GM19023 (cell line): ENCODE results near the gene ZNF593OS.

Experiments used
- ATAC-seq: cut with Tn5 transposase; IDR thresholded peaks from one replicate; pipeline ENCODE4 v1.9.1; 2021; ENCODE audit warnings: mild to moderate bottlenecking, moderate library complexity; ENCODE audit not compliant: unreplicated experiment

The ZNF593OS gene

DNA sequence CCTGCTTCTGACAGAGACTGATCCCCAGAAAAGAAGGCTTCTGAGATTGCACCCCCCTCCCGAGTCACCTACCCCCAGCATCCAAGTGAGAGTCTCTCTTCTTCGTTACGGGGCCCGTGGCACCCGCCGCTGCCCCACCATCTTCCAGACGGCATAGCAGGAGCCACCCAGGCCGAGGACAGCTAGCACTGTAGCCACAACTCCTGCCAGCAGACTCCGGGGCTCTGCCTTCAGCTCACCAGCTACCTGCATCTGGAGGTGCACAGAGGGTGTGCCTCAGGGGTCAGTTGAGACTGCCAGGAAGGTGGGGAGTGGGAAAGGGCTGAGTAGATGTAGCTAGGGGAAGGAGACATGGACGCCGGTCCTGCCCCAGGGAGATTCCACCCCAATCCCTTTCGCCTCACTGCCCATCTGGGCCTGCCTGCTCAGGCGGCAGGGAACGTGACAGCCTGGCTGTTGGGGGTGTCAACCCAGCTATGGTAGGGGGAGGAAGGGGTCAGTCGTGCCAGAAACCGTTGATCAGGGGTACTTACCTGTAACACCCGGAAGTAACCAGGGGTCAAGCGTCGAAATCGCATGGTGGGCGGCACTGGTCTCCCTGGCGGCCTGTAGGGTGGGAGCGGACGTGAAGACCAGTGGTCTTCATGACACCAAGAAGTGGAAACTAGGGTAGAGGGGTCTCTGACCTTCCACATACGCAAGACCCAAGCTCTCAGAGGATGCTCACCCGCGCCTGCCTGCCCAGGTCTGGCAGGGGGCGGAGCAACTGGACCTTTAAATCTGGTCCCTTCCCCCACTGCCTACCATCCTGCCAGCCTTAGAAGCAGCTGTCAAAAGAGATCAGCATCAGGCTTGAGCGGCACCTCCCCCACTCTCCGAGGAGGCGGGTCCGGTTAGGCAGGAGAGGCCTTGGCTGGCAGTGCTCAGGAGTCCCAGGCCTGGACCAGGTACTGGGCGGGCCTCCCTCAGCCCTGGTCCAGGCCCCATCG, at the start of gene ZNF593OS:
ZNF593OS (minus strand) TSS at position 749 of the 989 bp plus-strand sequence; CDS start at position 578, 171 bp downstream.
- no peak for ATAC-seq

DNA sequence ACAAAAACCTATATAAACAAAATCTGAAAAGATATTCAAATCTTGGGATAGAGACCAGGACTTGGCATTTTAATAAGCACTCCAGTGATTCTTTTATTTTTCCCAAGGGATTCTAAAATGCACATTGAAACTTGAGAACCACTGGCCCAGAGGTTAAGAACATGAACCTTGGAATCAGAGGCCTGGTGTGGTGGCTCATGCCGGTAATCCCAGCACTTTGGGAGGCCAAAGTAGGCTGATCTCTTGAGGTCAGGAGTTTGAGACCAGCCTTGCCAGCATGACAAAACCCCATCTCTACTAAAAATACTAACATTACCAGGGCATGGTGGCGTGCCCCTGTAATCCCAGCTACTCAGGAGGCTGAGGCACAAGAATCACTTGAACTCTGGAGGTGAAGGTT, 49.5 kb upstream of the ZNF593OS start:
- ATAC-seq = no peak

DNA sequence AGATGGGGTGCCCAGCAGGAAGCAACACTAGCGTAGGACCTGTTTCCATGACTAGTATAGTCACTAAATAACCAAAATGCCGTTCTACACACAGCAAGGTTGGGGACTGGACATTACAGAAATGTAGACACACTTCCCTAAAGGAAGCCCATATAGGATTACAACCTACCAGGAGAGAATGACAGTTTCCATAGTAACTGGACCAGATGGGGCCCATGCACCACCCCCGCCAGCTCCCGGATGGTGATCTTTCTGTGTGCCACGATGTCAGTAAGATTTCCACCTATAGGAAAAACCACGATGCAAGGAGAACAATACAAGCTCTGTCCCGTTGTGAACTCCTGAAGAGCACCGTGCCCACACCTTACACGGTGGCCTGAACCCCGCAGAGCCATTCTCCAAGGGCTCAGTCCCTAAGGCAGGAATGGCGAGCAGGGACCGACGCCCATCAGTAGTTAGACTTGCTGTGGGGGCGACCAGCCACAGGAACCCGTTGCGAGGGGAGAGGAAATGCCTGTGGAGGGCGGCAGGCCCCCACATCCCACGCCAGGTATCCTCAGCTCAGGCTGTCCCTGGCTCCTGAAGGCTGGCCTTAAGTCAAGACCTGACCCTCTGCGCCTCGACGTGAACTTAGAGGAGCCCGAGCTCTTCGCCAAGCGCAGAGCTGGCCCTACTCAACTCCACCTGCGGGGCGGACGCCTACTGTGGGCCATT, 48.7 kb upstream of the ZNF593OS start:
- ATAC-seq = no peak

DNA sequence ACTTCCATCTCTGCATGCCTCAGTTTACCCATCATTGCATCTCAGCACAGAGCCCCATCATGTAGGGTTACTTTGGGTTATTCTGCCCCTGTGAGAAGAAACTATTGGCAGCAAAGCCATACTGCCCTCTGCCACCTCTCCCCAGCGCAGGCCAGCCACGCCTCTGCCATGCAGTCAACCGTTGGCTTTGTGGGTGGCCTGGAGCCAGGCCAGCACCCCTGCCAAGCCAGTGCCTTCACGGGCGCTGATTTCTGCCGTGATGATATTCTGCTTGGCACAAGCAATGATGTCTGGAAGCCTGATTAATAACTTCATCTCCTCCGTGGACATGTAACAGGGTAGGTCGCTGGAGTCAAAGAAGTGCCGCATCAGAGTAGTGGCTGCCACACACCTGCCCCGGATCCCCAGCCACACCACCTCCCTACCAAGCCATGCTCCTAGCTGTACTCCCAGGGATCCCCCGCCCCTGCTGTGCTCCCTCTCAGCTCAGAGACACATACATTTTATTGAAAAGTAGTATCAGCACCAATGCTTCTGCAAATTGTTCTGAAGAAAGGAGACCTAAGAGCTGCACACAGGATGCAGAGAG, 47.4 kb upstream of the ZNF593OS start:
- no peak for ATAC-seq

DNA sequence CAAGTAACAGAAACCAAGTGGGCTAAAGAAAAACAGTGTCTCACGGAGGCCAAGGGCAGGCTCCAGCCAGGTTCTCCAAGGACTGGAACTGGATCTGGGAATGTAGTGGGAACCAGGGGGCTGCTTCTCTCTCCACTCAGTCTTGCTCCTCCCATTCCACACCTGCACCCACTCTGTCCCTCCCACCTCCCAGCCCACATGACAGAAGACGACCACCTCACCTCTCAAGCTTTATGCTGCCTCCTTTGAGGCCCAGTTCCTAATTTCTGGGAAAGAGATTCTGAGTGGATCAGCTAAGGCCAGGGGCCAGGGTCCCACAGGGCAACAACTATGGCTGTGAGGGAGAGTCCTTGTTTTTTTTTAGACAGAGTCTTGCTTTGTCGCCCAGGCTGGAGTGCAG, 43.6 kb upstream of the ZNF593OS start:
- no peak for ATAC-seq

DNA sequence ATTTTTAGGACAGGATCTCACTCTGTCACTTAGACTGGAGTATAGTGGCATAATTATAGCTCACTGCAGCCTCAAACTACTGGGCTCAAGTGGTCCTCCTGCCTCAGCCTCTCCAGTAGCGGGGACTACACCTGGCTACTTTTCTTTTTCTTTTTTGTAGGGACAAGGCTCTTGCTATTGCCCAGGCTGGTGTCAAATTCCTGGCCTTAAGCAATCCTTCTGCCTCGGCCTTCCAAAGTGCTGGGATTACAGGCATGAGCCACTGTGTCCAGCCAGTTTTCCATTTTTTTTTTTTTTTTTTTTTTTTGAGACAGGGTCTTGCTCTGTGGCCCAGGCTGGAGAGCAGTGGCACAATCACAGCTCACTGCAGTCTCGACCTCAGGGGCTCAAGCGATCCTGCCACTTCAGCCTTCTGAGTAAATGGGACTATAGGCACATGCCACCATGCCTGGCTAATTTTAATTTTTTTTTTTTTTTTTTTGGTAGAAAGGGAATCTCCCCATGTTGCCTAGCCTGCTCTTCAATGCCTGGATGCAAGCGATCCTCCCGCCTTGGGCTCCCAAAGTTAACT, 41.8 kb upstream of the ZNF593OS start:
- no peak for ATAC-seq

DNA sequence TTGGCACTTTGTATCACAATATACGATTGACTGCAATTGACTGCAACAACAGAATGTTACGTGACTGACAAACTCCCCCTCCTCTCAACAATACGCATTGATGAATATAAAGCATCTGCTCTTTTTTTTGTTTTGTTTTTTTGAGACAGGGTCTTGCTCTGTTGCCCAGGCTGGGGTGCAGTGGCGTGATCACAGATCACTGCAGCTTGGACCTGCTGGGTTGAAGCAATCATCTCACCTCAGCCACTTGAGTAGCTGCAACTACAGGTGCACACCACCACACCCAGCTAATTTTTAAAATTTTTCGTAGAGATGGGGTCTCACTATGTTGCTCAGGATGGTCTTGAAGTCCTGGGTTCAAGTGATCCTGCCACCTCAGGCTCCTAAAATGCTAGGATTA, 41.1 kb upstream of the ZNF593OS start:
- no peak for ATAC-seq

DNA sequence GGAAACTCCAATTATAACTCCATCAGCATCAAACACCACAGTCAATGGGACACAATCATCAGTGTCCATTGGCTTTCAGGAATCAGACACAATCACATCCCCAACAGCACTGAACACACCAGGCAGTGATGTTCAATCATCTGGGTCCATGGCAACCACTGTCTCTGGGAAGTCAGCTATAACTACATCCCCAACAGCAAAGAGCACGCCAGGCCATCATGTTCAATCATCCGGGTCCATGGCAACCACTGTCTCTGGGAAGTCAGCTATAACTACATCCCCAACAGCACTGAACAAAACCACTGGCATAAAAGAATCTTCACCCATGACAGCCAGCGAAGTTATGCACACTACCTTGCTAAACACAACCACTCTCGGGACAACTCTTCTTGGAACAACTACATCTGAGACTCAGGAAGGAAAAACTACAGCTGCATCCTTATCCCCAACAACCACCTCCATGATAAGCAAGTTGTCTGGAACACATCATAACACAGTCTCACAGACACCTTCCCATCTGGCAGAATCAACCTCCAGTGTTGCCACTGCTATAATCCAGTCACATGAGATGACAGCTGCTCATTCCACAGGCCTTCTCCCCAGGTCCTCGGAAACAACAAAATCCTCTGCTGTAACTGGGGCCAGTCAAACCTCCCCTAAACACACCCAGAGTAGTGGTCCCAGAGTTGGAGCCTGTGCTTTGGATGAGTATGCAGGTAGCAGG, 38.7 kb upstream of the ZNF593OS start:
- ATAC-seq = no peak

DNA sequence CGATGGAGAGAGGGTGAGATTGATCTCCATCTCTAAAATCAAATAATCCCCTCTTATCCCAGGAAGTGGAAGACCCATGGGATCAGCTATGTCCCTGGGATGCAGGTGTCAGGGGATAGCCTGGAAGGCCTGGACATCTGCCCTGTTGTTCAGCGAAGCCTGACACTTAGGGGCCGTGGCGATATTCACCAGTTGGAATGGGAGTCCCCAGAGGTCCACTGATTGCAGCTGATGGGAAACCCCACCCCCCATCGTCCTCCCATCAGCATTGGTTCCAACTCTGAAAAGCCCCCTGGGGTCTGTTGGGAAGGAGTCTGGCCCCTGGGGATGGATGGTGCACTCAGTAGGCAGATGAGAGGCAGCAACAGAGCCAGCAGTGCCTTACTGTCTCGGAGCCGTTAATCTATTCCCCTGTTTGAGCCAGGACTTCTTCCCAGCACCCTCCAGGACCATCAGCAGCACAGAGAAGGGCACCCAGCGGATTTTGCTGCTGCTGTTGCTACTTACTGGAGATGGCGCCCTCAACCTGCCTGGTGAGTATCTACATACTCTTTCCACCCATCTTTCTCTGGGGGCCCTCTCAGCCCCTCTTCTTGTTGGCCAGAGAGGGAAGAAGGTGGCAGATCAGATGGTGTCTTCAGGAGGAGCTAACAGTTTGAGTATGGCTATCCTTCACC, 32.1 kb upstream of the ZNF593OS start:
- ATAC-seq = no peak

DNA sequence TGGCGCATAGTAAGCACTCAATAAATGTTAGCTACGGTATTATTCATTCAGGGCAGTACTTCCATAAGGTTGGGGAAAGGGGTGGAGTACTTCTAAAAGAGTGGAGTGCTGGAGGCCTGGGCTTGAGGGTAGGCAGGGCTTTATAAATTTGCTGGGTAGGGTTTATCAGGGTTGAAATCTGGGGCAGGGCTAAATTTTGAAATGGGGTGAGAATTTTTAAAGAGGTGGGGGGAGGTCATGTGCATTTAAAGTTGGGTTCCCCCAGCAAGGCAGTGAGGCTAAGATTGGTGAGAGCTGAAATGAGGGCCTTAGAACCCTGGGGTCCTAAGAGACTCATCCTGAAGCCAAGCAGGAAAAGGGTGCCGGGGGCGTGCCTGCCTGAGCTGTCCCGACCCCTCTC, 28.8 kb upstream of the ZNF593OS start:
- ATAC-seq = no peak

DNA sequence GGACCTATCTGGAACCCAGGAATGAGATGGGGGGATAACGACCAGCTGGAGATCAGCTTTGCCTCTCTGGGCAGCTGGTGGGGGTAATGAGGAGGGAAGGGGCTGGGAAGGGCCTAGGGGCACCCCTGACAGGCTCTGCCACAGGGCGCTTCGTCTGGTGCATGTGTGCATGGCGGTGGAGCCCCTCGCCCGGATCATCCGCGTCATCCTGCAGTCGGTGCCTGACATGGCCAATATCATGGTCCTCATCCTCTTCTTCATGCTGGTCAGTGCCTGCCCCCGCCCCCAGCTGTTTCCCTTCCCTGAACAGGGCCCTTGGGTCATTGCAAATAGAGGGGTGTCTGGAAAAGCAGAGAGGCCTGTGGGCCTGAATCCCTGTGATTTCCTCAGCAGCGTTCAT, 26.2 kb upstream of the ZNF593OS start:
- no peak for ATAC-seq

DNA sequence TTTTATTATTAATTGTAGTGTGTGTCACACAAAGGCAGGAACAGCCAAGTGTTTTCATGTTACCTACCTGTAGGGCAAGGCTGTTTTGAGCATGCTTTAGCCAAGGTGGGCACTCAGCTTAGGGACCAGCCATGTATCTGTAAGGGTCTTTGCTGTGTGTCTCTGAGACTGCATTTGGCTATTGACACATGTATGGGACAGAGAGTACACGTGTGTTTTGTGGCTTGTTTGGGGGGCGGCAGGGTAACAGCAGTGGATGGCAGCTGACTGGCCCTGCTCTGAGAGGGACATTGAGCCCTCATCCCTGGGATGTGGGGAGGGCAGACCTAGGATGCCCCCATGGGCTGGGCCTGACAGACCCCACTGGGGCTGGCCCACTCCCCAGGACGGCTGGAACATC, 25.7 kb upstream of the ZNF593OS start:
- no peak for ATAC-seq

DNA sequence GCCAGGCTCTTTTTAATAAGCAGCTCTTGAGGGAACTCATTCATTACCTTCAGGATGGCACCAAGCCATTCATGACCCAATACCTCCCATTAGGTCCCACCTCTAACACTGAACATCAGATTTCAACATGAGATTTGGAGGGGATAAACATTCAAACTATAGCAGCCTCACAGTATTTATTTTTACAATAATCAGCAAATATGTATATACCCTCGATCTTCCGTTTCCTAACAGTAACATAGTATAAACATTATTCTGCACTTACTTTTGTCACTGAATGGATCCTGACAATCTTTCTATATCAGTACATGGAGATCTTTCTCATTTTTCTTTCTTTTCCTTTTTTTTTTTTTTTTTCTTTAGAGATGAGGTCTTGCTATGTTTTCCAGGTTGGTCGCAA, 24.2 kb upstream of the ZNF593OS start:
- ATAC-seq = no peak

DNA sequence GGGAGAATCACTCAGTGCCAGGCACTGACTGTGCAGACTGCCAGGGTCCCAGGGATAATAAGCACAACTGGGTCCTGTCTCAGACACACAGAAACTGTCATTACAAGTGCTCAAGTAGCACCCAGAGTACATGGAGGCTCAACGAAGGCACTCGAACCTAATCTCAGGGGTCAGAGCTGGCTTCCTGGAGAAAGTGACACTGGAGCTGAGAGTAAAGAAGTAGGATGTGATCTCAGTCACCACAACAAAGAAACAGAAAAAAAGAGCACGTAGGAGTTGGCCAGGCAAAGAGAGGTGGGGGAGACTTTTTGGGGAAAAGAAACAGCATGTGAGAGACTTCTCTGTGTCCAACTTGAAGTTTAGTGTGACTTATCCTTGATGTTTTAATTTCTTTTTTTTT, 20.1 kb upstream of the ZNF593OS start:
- no peak for ATAC-seq

DNA sequence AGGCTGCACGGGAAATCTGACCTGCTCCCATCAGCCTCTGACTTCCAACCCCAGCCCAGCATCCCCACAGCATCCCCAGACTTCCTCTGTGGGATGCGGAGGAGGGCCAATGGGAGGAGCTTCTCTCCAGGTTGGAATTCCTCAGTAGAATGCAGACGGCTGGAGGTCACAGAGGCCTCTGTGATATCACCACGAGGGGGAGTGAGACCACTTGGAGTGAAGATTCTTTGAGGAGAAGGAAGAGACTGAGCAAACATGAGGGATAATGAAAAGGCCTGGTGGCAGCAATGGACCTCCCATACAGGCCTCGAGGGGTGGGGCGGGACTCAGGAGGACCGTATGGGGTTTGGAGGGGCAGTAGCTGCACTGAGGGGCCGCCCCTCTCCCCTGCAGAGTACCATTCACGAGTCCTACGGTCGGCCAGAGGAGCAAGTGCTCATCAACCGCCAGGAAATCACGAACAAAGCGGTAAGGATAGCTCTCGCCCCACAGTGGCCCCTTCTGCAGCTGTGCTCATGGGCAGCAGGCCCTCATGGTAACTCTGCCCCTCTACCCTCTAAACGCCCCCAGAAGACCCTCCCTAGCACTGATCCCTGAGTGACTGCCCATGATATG, 18.8 kb upstream of the ZNF593OS start, which contains the start of gene CATSPER4:
CATSPER4 (plus strand) TSS at position 230 of the 615 bp plus-strand sequence; CDS start at position 256, 26 bp downstream.
- no peak for ATAC-seq

DNA sequence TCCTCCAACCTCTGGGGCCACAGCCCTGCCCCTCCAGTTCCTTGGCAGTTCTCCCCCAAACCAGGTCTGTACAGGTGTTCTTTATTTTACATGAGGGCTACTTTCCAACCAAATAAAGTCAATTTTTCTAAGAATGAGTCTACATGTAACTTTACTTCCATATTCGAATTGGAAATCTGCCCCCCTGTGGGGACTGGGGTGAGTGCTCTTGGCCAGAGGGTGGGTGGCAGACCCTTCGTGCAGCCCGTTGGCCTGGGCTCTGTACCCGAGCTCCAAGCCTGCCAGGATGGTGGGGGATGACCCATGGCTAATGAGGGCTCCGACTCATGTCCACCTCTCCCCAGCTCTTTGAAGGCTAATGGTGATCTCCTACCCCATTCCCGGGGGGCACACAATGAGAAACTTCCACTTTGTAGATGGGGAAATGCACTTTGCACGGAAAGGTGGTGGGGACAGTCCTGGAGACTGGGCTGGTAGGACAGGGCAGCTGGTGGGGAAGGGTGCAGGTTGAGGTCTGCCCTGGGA, 18.2 kb upstream of the ZNF593OS start:
- no peak for ATAC-seq

DNA sequence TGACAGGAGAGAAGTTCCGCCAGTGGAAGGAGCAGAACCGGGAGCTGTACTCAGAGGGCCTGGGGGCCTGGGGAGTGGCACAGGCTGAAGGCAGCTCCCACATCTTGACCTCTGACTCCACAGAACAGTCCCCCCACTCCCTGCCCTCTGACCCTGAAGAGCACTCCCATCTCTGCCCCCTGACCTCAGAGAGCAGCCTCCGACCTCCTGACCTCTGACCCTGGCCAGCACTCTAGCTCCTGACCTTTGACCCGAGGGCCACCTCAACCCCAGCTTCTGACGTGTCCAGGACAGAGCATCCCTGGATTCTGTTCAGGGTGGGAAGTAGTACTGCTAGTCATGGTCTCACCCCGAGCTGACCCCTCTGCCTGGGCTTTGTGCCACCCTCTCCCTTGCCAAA, 17.7 kb upstream of the ZNF593OS start:
- no peak for ATAC-seq

DNA sequence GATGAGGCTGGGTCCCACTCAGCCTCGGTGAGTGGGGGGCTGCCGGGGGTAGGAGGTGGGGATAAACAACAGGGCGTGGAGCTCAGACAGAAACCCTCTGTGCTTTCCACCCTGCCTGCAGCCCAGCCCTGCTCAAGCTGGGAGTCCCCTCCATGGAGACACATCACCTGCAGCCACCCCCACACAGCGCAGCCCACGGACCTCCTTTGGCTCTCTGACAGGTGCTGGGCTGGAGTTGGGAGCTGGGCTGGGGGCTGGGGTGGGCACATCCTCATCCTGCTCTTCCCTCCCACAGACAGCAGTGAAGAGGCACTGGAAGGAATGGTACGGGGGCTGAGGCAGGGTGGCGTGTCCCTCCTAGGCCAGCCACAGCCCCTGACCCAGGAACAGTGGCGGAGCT, 16.8 kb upstream of the ZNF593OS start:
- no peak for ATAC-seq

DNA sequence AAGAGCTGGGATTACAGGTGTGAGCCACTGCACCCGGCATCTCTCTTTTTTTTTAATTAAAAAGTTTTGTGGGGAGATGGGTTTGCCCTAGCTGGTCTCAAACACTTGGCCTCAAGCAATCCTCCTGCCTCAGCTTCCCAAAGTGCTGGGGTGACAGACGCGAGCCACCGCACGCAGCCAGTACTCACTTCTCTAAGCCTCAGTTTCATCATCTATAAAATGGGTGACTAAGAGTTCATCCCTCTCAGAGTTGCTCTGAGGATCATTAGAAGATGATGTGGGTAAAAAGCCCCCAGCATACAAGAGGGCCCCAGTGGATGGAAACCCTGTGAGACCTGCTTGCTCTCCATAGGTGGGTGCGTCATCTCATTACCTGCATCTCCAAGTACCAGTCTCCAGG, 16.2 kb upstream of the ZNF593OS start:
- no peak for ATAC-seq
